ENCODE results near the gene ATP2B2. TPM values are rescaled to one million over a fixed set of nuclear protein-coding genes. Genes with fewer than 3 reads are reported as not detected.
A peak's percentile ranks its signal among the peaks of the same experiment; 100 is the strongest.
"Not testable (repeated sequence)": the region's sequence is repeated elsewhere in the genome, so short reads cannot be mapped to it uniquely, and the experiment has no call there.

The ATP2B2 gene
- total RNA-seq, 1 experiment from 2014 or later = not detected

DNA sequence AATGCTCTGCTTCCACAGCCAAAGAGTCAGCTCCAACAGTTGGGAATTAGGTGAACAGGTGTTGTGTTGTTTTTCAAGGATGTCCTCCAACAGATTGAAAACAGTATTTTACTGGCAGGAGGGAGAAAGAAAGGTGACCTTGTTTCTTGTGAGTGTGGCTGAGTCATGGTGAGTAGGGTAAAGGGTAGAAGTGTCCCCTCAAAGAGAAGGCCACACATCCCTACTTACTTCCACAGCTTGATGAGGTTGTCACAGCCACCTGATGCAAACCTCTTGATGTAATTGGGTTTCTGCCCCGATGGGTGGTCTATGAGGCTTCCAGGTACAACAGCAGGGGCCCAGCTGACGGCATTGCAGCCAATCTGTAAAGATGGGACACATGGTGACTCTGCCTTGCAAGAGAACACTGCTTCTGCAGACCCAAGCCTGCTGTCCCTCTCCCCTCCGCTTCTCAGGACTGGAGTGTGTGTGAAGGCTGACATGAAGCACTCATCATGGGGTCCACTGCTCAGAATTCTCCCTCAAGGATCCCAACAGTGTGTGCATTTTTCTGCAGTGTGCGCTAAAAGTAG, 200.0 kb downstream of the ATP2B2 start:
- no peak for DNase-seq (ENCODE audit: low read depth)

DNA sequence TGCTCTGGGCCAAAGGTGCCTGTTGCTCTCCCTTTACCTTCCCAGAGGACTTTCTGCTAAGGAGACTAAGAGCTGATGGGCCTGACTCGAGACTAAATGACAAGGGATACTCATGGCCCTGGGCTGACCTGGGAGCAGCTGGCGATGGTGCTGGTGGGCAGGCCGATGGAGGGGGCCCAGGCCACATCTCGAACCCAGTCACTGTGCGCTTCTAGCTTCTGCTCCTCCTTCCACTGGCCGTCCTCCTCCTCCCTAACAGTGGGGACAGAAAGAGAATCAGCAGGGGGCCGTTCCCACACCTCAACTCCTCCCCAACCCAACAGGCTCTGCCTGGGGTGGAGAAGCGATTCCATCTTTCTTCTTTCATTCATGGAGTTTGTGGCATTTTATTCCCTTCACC, 200.5 kb downstream of the ATP2B2 start:
- DNase-seq (ENCODE audit: low read depth) = no peak

DNA sequence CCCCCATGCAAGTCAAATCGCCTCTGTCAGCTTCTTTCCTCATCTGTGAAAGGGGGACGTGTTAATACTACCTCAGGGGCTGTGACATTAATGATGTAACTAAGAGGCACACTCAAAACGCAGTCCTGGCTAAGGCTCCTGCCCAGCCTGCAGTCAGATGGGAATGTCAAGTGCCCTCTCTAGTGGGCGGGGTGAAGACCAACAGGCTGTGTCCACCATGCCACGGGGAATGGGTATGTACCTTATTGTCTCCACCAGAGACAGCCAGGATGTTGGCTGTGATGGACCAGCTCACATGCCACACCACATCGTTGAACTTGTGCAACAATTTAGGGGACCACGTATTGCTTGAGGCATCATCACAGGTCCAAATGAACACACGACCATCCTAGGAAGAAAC, 201.6 kb downstream of the ATP2B2 start:
- DNase-seq (ENCODE audit: low read depth) = no peak

DNA sequence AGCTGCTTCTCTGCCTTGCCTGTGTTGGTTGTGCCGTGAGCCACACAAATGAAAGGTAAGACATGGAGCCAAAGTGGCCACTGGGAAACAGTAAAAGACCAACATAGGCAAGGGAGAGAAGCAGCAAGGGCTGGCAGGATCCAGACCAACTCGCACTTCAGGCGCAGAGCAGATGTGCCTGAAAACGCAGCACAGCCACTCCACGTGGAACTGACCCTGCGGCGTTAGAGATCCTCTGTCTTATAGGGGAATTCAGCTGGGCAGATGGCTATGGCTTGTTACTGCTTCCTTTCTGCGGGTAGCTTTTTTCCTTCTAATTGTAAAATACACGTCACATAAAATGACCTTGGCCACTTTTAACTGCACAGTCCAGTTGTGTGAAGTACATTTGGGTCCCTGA, 202.3 kb downstream of the ATP2B2 start:
- DNase-seq (ENCODE audit: low read depth) = no peak

DNA sequence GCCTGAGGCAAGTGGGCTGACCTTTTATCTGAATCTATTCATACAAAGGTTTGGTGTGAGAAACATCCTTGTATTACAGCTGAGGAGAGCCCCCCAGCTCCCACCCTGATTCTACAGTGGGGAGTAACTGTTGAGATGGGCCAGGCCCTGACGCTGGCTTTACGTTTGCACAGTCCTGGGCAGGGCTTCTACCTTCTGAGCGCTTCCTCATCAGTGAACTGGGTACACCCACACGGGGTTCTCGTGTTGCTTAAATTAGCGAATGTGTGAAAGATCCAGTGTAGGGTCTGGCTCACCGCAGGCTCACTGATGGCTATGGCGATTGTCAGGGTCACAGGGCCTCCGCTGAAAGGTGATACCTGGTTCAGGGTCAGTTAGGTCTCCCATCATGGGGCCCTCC, 205.3 kb downstream of the ATP2B2 start:
- DNase-seq (ENCODE audit: low read depth) = no peak

DNA sequence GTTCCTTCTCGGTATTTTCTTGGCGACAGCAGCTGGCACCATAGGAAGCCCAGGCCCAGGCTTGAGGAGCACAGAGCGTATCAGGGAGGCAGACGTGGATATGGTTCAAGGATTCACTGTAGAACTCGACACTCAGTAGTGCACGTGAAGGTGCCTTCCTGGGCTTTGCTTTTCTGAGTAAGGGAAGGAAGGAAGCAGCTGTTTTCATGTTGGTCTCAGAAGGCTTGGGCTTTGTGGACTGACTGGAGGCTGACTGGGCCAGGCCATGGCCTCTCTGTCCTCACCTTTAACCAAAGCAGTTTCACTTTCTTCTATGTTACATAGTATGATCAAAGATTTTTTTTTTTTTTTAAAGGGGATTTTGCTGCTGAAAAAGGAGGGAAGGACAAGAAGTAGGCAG, 205.7 kb downstream of the ATP2B2 start:
- no peak for DNase-seq (ENCODE audit: low read depth)

DNA sequence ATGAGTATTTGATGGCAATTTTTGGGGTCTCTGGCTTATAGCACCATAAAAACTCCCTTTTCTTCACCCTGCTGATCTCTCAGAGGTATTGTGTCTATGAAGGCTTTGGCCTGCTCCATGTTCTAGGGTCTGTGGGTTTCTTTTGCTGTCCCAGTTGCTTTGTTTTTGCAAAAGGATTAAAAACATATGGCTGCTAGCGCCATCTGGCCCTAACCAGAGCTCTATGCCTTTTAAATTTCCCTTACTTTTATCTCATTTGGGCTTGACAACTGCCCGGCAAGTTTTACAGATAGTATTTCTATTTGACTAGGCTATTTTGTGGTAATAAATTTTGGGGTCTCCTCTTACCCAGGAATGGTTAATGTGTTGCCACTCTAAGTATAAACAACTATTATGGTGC, 206.2 kb downstream of the ATP2B2 start:
- DNase-seq (ENCODE audit: low read depth) = no peak

DNA sequence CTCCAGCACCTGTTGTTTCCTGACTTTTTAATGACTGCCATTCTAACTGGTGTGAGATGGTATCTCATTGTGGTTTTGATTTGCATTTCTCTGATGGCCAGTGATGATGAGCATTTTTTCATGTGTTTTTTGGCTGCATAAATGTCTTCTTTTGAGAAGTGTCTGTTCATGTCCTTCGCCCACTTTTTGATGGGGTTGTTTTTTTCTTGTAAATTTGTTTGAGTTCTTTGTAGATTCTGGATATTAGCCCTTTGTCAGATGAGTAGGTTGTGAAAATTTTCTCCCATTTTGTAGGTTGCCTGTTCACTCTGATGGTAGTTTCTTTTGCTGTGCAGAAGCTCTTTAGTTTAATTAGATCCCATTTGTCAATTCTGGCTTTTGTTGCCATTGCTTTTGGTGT, 207.3 kb downstream of the ATP2B2 start:
- not testable (repeated sequence) for DNase-seq (ENCODE audit: low read depth)

DNA sequence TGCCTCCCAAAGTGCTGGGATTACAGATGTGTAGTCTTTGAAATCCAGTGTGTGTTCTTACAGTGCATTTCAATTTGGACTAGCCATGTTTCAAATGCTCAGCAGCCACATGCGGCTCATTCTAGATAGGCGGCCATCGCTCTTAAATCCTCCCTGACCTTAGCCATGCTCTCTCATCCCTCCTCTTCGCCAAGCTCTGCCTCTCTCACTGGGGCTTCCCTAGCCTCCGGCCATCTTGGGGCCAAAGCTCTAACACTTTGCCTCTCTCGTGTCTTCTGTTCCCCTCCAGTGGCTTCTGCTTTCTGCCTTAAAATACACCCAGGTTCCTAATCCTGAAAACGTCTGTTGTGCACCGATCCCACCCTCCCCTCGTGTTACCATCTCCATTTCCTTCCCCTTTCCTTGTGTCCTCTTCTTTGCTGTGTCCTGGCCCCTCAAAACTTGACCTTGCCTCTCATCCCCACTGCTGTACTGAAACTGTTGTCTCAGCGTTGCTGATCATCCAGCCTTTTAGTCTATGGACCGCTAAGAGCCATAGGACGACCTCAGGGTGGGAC, 211.3 kb downstream of the ATP2B2 start:
- DNase-seq (ENCODE audit: low read depth) = no peak

DNA sequence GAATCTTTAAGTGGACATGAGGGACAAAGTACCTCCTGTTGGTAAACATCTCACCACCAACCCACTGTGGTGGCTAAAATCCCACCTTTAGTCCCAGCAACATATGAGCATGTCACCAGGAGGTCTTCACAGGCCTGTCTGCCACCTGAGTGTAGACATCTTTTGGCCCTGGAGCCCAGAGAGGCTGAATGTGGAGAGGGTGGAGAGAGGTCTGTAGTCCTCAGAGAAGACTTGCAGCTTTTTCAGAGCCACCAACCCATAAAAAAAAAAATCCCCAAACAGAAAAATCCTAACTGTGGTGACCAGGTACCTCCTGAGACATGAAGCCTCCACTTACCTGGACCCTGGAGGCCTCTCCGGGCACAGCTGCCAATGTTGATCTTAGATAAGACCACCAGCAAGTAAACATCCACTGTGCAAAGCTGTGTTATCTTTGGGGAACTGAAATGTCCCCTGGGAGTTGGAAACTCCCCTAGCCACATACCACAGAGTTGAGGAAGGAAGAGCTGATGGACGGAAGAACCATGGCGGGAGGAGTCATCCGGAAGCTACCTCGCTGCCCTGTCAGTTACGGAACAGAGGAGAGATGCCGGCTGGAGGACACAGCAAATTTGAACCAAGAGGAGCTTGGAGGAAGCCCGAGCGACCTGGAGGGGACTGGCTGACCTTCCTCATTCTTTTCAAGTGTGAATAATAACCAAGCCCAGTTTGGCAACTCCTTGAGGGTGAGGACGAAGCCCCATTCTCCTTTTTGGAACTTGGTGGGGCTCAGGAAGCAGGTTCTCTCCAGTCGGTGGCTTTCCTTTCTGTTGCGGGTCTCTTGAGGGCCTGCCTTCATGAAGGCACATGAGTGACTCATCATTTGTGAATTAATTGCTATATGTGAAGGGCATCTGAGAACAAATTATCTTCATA, 212.6 kb downstream of the ATP2B2 start, which contains the start of gene GHRL:
GHRL (minus strand) TSS at position 443 of the 915 bp plus-strand sequence. CDS start 2,767 bp downstream, outside the sequence.
- DNase-seq (ENCODE audit: low read depth) = no peak

DNA sequence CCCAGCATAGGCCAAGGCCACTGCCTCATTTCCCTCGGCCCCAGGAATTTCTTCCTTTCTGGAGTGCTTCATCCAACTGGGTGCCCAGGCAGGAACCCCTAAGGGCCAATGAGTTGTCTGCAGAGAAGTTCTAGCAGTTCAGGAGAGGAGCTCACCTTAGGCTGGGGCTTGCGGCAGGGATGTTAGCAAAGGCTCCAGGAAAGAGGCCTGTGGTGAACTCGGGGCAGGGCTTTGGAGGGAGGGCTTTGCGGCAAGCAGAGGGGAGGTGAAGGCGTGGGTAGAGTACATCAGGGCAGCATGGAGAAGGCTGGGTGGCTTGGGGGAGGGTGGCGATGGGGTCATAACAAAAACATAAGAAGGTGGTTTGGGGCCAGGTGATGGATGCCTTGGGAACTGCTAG, 213.7 kb downstream of the ATP2B2 start:
- no peak for DNase-seq (ENCODE audit: low read depth)

DNA sequence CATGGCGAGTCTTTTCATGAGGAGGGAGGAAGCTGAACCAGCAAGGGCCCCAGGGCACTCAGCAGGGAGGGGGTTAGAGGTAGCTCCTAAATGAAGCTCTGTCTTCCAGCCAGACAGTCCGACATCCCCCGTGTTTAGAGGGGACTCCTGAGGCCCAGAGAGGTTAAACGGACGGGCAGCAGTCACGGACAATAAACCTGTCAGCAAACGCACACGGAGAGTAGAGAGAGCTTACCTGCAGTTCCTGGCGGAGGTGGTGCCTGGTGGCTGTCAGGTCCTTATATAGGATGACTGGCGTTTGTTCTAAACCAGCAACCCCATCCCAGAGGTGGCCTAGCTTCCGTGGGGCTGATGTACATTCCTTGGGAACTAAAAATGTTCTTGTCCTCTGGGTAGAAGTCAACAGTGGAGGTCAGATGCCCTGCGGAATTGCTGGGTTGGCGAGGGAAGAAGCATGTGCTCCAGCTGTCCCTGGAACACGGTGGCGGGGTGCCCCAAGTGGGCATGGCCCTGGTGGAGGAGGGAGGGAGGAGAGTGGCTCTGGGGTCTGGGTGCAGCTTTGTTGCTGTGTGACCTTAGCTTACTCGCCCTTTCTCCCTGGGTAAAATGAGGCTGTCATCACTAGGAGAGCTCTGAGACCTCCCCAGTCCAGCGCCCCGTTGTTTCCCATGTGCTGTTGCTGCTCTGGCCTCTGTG, 214.8 kb downstream of the ATP2B2 start:
- DNase-seq (ENCODE audit: low read depth) = no peak

DNA sequence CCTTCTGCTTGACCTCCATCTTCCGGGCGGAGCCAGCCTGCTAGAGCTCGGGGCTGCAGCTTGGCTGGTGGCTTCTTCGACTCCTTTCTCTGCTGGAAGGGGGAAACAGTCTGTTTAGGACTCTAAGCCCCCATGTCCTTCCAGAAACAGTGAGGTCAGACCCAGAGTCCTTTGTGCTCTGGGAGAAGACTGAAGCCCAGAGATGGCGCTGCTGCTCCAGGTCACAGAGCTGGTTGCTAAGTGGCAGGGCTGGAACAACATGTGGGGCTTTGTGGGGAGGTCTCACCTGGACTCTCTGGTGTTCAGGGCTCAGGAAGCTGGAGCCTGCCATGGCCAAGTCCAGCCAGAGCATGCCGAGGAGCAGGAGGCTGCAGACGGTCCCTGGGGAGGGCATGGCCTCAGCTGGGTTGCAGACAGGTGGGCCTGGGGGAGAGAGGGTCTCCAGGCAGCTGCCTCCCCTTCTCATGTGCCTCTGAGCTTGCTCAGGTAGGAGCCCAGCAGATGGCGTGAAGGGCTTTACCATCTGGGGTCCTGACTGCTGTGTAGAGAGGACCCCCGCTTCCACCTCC, 215.5 kb downstream of the ATP2B2 start:
- no peak for DNase-seq (ENCODE audit: low read depth)

DNA sequence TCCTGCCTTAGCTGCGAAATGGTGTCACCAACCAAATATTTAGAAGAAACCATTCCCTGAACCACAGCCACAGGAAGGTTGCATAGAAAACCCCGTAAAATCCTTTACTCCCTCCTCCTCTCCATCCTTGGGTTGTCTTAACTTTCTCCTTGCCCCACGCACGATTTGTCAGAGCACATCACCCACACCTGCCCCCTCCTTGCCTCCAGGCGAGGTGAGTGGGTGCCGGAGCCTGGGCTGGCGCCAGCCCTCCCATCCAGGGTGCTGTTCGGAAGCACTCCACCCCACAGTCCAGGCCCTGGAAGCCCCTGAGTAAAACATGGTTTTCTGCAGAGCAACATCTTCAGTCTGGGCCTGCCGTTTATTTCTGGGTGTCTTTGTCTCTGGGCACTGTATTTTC, 216.3 kb downstream of the ATP2B2 start:
- no peak for DNase-seq (ENCODE audit: low read depth)

DNA sequence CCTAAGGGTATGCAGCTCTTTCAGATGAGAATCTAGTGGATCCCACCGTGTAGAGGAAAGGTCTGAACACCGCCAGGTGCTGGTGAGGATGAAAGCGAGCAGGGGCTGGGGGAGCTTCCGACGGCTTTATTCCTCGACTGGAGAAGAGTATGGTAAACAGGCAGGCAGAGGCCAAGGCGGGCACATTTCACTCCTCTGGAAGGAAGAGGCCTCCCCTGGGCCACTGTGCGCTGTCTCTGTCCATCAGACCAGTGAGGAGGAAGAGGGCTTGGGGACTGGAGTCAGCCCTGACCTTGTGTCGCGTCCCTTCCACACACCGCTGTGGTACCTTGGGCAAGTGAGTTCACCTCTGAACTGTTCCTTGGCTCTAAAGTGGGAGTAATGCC, 216.8 kb downstream of the ATP2B2 start:
- no peak for DNase-seq (ENCODE audit: low read depth)

DNA sequence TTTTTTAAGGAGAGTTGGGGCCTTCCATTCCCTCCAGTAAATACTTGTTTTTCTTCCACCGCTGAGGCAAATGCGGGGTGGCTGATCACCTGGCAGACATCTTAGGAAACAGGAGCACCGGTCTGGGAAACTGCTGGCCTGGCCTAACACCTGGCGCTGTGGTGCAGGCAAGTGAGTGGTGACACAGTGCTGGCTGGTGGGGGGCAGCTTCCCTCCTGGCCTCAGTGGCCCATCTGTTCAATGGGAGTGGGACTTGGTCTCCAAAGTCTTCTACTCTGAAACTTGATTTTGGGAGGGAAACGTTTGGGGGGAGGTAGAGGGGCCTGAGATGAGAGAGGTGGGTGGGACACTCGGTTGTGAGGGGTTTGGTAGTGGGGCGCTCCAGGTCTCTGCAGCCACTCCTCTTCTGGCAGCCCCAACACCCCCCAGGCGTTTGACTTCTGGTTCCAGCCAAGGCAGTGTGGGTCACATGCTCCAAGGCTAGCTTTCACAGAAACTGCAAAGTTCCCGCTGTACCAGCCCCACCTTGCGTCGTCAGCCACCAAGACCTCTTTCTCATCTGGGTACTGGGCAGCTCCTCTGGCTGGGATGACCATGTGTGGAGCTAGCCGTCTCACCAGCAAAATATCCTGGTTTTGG, 217.3 kb downstream of the ATP2B2 start:
- DNase-seq (ENCODE audit: low read depth) = no peak

DNA sequence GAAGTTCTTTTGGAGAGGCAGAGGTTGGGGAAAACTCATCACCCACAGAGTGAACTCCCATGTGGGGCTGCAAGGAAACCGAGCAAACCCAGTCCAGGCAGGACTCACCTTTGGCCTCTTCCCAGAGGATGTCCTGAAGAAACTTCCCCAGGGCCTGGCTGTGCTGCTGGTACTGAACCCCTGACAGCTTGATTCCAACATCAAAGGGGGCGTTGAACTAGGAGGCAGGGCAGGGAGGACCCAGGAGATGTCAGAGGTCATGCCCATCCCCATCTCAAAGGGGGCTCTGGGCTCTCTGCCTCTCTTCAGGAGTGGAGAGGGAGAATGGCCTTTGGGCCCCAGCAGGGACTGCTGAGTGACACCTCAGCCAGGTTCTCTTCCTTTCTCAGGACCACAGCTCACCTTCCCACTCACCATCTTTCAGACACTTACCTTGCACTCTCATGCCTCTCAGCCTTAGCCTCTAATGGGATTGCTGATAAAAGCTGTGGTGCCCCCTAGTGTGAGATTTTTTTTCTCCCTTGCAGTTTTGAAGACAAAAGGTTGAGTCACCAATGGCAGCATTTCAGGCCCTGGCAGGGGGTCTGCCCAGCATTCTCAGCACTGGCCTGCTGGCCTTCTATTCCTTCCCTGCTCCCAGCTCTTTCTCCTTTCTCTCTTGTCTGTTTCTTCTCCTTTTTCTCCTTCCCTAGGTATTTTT, 218.6 kb downstream of the ATP2B2 start:
- peak; percentile 84 for DNase-seq (ENCODE audit: low read depth)

DNA sequence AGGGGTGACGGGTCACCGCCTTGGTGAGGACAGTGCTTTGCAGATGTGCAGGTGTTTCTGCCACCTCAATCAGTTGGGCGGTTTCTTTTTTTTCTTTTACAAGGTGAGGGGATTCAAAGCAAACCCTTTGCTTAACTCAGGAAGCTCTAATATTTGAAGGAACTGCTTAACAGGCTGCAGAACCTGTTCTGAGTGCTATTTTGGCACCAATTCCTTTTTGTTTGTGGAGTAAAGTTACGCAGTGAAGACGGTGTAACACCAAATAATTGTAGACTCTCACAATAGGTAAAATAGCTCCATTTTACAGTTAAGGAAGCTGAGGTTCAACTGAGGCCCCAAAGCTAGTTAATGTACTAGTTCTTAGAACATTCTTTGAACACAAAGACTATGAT, 219.3 kb downstream of the ATP2B2 start:
- no peak for DNase-seq (ENCODE audit: low read depth)

DNA sequence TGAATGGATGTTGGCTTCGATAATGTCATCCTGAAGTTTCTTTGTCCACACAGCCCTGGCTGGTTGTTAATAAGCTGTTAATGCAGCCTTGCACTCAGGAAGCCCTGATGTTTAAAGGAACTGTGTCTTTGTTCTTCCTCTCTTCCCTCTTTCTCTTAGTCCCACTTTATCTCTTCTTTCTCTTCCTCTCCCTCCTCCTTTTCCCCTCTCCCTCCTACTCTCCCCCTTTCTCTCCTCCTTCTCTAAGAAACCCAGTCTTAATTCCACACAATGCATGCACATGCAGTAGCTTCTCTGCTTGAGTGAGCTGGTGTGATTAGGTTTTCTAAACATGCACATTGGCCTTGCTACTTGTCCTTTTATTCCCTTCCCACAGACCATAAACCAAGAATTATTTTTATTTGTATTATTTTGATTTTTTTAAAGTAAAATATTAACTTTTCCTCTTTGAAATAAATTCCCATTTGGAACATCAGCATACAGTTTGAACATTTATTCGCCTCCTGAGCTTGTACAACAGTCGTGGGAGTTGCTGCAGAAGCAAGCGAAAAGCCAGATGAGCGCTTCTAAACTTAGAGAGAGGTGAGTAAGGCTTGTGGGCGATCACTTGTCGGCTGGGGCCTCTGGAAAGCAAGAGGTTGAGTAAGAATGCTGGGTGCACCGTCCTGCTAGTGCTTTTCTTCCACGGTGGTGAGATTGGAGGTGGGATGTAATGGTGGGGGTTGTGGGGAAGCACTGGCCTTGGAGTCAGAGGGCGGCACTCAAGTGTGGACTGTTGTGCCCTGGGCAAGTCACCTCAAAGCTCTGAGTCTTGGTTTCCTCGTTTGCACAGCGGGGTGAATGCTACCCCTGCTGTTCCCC, 219.9 kb downstream of the ATP2B2 start:
- no peak for DNase-seq (ENCODE audit: low read depth)

DNA sequence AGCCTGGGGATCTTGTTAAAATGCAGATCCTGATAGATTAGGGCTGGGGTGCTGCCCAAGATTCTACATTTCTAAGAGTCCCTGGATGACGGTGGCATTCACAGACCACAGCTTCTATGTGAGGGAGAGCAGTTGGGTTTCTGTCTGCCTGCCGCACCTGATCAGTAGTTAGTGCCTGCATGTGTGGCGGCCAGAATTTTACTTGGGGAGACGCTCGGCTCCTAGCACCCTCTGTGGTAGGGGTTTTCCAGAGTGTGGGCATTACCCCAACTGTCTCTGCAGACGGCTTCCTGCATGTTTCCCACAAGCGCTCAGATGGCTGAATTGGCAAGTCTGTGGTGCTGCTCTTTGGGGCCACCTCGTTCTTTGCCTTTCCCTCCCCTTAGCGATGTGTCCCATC, 220.9 kb downstream of the ATP2B2 start:
- no peak for DNase-seq (ENCODE audit: low read depth)

All from LHCN-M2 (cell line).